ENCODE results near the gene MLST8.
"Not testable (repeated sequence)": the region's sequence is repeated elsewhere in the genome, so short reads cannot be mapped to it uniquely, and the experiment has no call there.

MLST8 gene

GRCh38 chr16:2232094-2232990, 27.1 kb downstream of the MLST8 start:
- DNase-seq (ENCODE audit: low read depth) = no peak

GRCh38 chr16:2233046-2233775, 28.0 kb downstream of the MLST8 start:
- no peak for DNase-seq (ENCODE audit: low read depth)

GRCh38 chr16:2233872-2234812, 28.9 kb downstream of the MLST8 start:
- no peak for DNase-seq (ENCODE audit: low read depth)

GRCh38 chr16:2234813-2235170, 29.5 kb downstream of the MLST8 start:
- no peak for DNase-seq (ENCODE audit: low read depth)

GRCh38 chr16:2235234-2235651, 30.0 kb downstream of the MLST8 start:
- DNase-seq (ENCODE audit: low read depth) = no peak

GRCh38 chr16:2235695-2236336, 30.6 kb downstream of the MLST8 start:
- no peak for DNase-seq (ENCODE audit: low read depth)

- peak; percentile 28 for DNase-seq (ENCODE audit: low read depth)
Observed at GRCh38 chr16:2236337-2237101, 31.3 kb downstream of the MLST8 start, which contains the start of gene DNASE1L2. Gene DNASE1L2, plus strand, starts transcription at chr16:2236444. Its CDS starts 373 bp downstream, at chr16:2236817.

- DNase-seq (ENCODE audit: low read depth) = no peak
Observed at GRCh38 chr16:2237102-2237482, 31.8 kb downstream of the MLST8 start.

GRCh38 chr16:2237493-2238149, 32.4 kb downstream of the MLST8 start:
- DNase-seq (ENCODE audit: low read depth) = no peak

GRCh38 chr16:2238150-2238837, 33.0 kb downstream of the MLST8 start:
- no peak for DNase-seq (ENCODE audit: low read depth)

GRCh38 chr16:2238838-2239675, 33.8 kb downstream of the MLST8 start:
- peak; percentile 17 for DNase-seq (ENCODE audit: low read depth)

GRCh38 chr16:2240331-2240730, 35.1 kb downstream of the MLST8 start:
- DNase-seq (ENCODE audit: low read depth) = not testable (repeated sequence)

GRCh38 chr16:2242598-2242997, 37.3 kb downstream of the MLST8 start:
- DNase-seq (ENCODE audit: low read depth) = no peak

- DNase-seq (ENCODE audit: low read depth) = peak; percentile 28
Observed at GRCh38 chr16:2243031-2243528, 37.8 kb downstream of the MLST8 start.

- DNase-seq (ENCODE audit: low read depth) = no peak
Observed at GRCh38 chr16:2243781-2244180, 38.5 kb downstream of the MLST8 start.

- no peak for DNase-seq (ENCODE audit: low read depth)
Observed at GRCh38 chr16:2244301-2244700, 39.0 kb downstream of the MLST8 start.

GRCh38 chr16:2244926-2245795, 39.9 kb downstream of the MLST8 start:
- DNase-seq (ENCODE audit: low read depth) = peak; percentile 42

All from ELR (cell line).